Stimulated activated CD4-positive, alpha-beta T cell treated with anti-CD3 and anti-CD28 coated beads, Interleukin-15, amount 100 ng/mL, for 24 hours (primary cell): ENCODE data around the gene GNG5.
"Not testable (repeated sequence)": the region's sequence is repeated elsewhere in the genome, so short reads cannot be mapped to it uniquely, and the experiment has no call there.

Experiments
- DNase-seq: peaks from one replicate; pipeline ENCODE4 v3.0.0-alpha.2; 2020

Gene GNG5

GRCh38 chr1:84506002-84506728, at the start of gene GNG5, which contains the start of gene SPATA1:
GNG5 (minus strand) TSS chr1:84506581; CDS start chr1:84506091, 490 bp downstream.
SPATA1 (plus strand) TSS chr1:84506386; CDS start chr1:84516360, 9,974 bp downstream.
- DNase-seq, result peak; percentile 99

GRCh38 chr1:84550826-84551225, 44.4 kb upstream of the GNG5 start:
- no peak for DNase-seq

GRCh38 chr1:84541679-84542078, 35.3 kb upstream of the GNG5 start:
- DNase-seq, result no peak

GRCh38 chr1:84540759-84541158, 34.4 kb upstream of the GNG5 start:
- DNase-seq, result no peak

GRCh38 chr1:84539972-84540371, 33.6 kb upstream of the GNG5 start:
- no peak for DNase-seq

GRCh38 chr1:84538599-84538998, 32.2 kb upstream of the GNG5 start:
- DNase-seq, result no peak

- no peak for DNase-seq
Measured at GRCh38 chr1:84525779-84526178, 19.4 kb upstream of the GNG5 start.

- no peak for DNase-seq
Measured at GRCh38 chr1:84524590-84524989, 18.2 kb upstream of the GNG5 start.

GRCh38 chr1:84510668-84511067, 4.3 kb upstream of the GNG5 start:
- no peak for DNase-seq

GRCh38 chr1:84510165-84510564, 3.8 kb upstream of the GNG5 start:
- DNase-seq, result no peak

- DNase-seq, result no peak
Measured at GRCh38 chr1:84509029-84509428, 2.6 kb upstream of the GNG5 start.

- DNase-seq, result no peak
Measured at GRCh38 chr1:84508510-84508909, 2.1 kb upstream of the GNG5 start.

GRCh38 chr1:84507887-84508286, 1.5 kb upstream of the GNG5 start:
- not testable (repeated sequence) for DNase-seq

GRCh38 chr1:84506729-84507453, 510 bp upstream of the GNG5 start:
- DNase-seq, result no peak

- no peak for DNase-seq
Measured at GRCh38 chr1:84505493-84506001, 834 bp downstream of the GNG5 start.

- DNase-seq, result peak; percentile 12
Measured at GRCh38 chr1:84504580-84505492, 1.5 kb downstream of the GNG5 start.

GRCh38 chr1:84502927-84503326, 3.5 kb downstream of the GNG5 start:
- no peak for DNase-seq

GRCh38 chr1:84497631-84498275, 8.6 kb downstream of the GNG5 start:
- no peak for DNase-seq

- DNase-seq, result no peak
Measured at GRCh38 chr1:84496498-84496897, 9.9 kb downstream of the GNG5 start.

GRCh38 chr1:84493747-84494146, 12.6 kb downstream of the GNG5 start:
- DNase-seq, result no peak

- no peak for DNase-seq
Measured at GRCh38 chr1:84492726-84493125, 13.7 kb downstream of the GNG5 start.

- no peak for DNase-seq
Measured at GRCh38 chr1:84489766-84490165, 16.6 kb downstream of the GNG5 start.

GRCh38 chr1:84488107-84488506, 18.3 kb downstream of the GNG5 start:
- no peak for DNase-seq
